ENCODE measurements around the gene C6orf118.

The C6orf118 gene

DNA sequence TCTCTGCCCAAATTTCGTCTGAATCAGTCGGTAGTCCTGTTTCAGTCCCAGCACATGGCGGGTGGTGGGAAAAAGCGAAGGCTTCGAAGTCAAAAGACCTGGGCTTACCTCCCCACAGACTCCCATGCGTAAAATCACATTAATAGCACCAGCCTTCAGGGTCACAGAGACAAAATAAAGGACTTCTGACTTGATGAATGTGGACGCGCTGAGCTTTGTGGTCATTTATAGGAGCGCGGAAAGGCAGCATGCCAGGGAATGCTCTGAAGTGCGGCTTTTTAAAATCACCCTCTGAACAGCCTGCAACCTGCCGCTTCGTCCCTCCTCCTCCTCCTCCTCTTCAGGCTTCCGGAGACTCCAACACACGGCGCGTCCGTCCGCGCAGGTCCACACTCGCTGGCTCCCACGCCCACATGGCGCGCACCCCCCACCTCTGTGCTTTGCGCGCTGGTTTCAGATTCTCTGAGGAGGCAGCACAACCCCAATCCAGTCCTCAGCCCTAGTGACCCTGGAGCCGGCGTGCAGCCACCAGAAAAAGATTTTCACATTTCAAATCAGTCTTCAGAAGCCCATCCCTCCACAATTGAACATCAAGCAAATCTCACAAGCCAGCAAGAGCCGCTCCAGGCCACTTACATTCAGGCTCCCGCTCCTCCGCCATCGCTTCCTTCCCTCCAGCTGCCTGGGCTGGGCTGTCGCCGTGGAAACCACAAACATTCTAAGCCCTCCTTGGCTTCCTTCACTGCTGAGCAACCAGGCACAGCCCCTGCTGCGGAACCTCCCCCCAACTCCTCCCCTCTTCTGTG lies at the start of gene C6orf118:
Gene C6orf118, minus strand, starts transcription at position 680 of the 806 bp plus-strand sequence. Its CDS starts 19 bp downstream, at position 661.
- DNase-seq, result no peak

DNA sequence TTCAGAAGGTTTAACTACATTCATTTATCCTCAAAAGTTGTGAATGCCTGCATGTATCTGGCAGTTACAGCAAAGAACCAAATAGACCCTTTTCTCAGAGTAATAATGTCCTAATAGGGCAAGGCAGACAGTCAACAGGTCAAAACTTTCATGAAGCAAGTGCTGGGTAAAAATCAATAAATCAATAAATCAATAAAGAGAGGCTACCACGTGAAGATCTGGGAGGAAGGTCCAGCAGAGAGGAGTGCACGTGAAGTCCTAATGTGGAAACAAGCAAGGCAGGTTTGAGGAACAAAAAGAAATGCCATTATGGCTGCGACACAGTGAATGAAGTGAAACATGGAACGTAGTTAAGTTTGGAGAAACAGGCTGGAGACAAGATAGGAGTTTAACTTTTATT lies 36.3 kb upstream of the C6orf118 start:
- no peak for DNase-seq

GRCh38 chr6:165340532-165340931 lies 31.1 kb upstream of the C6orf118 start:
- no peak for DNase-seq

GRCh38 chr6:165325609-165326008 lies 16.2 kb upstream of the C6orf118 start:
- DNase-seq, result no peak

GRCh38 chr6:165321555-165322145 lies 12.2 kb upstream of the C6orf118 start:
- DNase-seq, result no peak

DNA sequence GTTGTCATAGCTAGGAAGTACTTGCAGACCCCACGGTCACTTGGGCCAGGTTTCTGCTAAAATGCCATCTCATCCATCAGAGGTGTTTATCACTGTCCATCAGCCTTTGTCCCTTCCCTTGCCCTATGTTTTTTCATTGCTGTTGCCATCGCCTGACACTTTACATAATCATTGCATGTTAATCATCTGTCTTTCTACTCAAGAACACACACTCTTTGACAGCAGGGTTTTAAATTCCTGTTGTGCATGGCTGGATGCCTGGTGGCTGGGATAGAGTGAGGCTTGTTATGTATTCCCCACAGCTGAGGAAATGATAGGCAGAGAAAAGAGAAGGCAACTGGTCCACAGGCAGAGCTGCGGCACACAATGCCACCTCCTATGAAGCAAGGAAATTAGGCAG lies 11.7 kb upstream of the C6orf118 start:
- DNase-seq, result no peak

DNA sequence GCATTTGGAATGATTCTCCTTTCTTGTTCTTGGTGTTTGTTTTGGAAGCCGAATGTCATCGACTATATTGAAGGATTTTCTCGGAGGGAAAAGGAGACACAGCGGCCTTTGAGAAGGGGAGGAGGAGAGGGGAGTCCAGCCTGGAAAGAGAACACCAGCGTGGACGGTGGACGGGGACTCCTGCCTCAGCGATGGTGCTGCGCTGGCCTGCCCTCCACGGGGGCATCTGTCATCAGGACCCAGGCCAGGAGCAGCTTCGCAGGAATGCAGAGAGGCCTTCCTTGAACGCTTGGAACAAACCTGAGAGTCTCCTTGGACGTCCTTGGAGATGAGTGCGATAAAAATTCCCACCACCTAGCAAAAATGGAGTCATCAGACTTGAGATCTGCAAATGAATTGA lies 8.3 kb upstream of the C6orf118 start:
- no peak for DNase-seq

DNA sequence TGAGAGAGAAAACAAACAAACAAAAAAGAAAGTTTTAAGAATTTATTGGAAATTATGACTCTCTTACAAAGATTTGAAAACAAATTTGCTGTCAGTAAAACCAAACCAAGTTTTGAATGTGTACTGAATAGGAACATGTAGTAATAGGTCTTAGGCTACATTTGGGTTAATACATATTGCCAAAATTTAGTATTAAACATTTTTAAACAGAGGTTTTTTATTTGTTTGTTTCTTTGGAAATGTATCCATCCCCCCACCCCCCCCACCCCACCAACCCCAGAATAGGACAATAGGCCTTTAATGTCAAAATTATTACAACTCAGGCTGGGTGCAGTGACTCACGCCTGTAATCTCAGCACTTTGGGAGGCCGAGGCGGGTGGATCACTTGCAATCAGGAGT lies 2.5 kb downstream of the C6orf118 start:
- DNase-seq, result no peak

- DNase-seq, result no peak
Observed at GRCh38 chr6:165301372-165302246, 7.8 kb downstream of the C6orf118 start.

DNA sequence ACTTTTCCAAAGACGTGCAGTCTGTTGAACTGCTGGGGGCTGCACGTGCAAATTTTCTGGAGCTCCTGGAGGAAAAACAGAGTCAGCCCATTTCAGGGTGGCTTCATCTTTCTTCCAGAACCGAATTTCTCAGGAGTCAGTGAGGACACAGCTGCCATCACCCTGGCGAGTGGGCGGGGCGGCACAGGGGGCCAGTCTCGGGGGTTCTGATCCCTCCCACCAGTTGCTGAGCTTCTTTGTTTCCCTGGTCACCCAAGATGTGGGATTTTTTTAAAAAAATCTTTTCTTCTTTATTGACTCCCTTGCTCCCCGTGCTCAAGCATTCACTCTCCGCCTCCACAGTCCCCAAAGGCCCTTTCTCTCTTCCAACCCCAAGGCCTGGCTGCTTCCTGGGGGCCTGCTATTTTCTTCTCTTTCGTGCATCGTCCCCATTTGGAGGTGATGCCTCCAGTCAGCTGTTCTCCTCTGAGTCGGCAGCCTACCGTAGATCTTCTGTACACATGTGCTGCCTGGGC lies 8.9 kb downstream of the C6orf118 start:
- no peak for DNase-seq

DNA sequence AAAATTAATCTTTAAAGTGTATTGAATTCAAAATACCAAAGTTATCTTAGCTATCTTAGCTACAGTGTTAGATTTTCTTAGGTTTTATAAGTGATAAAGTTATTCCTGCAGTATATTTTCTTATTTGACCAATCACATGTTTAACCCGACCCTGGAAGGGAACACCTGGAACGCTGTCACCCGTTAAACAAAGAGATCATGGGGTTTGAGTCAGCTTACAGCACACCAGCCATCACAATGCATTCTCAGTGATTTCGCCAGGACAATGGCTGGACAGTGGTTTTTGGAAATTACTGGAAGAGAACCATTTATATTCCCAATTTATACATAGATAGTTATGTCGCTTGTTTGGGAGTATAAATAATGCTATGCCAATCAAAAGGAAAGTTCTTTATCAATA lies 10.5 kb downstream of the C6orf118 start:
- no peak for DNase-seq

- DNase-seq, result no peak
Observed at GRCh38 chr6:165298402-165298801, 11.0 kb downstream of the C6orf118 start.

- no peak for DNase-seq
Observed at GRCh38 chr6:165292657-165293056, 16.7 kb downstream of the C6orf118 start.

GRCh38 chr6:165274611-165275010 lies 34.8 kb downstream of the C6orf118 start:
- no peak for DNase-seq

DNA sequence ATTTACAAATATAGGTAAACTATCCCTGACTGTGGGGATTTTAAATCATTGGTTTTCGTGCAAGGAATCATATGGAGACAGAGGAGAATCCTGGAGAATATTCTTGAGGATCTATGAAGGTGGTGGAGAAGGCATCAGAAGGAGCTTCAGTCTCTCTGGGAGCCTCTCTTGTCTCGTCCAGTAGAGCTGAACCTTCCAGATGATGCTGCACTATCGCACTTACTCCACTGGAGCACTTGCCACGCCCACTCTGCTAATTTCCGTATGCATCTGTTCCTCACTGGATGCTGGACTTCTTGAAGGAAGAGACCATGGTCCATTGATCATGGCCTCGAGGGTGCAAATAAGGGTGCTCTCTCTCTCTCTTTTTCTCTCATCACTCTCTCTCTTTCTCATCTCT lies 36.8 kb downstream of the C6orf118 start:
- no peak for DNase-seq

GRCh38 chr6:165268987-165269386 lies 40.4 kb downstream of the C6orf118 start:
- DNase-seq, result no peak

- DNase-seq, result no peak
Observed at GRCh38 chr6:165266621-165267020, 42.8 kb downstream of the C6orf118 start.

DNA sequence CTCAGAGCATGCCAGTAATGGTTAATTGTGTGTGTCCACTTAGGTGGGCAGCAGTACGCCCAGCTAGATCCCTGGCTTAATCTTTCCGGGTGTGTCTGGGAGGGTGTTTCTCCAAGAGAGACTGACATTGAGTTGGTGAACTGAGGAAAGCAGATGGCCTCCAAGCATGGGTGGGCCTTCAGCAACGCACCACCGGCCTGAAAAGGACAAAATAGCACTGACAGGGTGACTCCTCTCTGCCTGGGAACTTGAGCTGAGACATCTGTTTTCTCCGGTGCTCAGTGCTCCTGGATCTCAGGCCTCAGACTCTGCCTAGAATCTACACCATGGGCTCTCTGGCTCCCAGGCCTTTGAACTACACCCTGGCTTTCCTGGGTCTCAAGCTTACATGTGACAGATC lies 43.2 kb downstream of the C6orf118 start:
- no peak for DNase-seq

DNA sequence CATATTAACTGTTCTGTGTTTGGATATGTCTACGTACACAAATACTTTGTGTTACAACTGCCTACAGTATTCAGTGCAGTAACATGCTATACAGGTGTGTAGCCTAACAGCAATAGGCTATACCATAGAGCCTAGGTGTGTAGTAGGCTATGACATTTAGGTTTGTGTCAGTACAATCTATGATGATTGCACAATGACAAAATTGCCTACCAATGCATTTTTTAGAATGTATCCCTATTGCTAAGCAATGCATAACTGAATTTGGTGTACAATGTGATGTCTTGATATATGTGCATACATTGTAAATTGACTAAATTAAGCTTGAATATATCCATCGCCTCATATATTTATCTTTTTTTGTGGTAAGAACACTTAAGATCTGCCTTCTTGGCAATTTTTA lies 48.9 kb downstream of the C6orf118 start:
- DNase-seq, result no peak

DNA sequence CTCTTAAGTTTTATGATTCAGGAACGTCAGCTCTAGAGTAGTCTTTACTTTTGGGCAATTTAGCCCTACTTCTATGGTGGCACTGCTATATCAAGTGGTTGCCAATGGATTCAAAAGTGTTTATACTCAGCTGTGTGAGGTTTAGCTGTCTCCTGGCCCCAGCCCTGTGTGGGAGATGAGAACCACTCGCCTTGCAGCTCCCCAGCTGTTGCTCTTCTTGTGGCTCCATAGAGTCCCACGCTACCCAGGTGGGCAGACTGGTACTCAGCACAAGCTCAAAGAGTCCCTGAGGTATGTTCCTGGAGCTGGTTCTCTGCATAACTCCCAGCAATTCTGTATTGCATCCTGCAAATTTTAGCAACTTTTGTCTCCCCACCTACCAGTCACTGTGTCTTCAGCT lies 59.6 kb downstream of the C6orf118 start:
- no peak for DNase-seq

- DNase-seq, result no peak
Observed at GRCh38 chr6:165245701-165246100, 63.7 kb downstream of the C6orf118 start.

DNA sequence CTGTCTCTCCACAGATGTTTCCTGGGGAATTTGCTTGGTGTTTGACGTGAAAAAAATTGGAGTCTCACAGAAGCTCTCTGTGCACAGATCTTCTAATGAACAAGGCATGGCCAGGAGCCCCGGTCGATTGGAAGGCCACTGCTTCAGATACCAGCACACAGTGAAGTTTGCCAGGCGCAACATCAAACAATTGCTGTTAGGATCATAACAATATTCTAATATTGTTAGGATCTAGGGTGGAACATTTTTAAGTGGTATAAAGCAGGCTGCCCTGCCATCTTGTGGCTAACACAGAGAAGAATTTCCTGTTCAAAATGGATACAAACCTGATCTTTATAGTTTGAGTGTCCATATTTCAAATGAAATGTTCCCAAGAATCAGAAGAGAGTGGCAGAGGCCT lies 64.1 kb downstream of the C6orf118 start:
- no peak for DNase-seq

DNA sequence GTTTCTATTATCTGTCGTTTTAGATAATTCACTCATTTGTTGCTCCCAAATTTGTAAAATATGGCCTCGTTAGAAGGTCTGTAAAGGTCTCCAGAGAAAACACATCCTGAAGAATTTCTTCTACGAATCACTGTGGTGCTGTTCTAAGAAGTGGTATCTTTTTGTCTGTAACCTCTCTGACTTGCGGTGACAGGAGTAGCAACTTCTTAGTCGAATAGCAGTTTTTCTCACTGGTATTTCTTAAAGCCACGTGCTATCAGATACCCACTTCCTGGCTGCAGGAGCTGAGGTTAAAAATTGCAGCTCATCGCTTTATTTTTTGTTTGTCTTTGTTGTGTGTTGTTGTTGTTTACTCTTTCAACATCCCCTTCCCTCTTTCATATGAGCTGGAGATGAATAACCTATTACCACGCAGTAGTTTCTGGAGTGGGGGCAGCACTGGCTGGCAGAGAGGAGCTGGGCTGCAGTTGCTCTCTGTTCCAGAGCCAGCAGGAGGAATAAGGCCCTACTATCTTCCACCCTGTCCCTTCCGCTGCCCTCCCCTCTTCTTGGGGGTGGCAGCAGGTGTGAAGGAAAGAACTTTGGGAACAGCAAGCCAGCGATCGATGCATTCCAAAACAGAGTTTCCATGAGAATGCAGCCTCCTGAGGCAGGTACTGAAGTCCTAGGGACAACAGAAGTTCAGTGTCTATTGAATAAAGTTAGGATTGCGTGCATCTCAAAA lies 64.7 kb downstream of the C6orf118 start:
- no peak for DNase-seq
